ENCODE measurements around the gene IDH3G.
"Not testable (repeated sequence)": the region's sequence is repeated elsewhere in the genome, so short reads cannot be mapped to it uniquely, and the experiment has no call there.

GRCh38 chrX:153746991-153747390 lies 47.2 kb downstream of the IDH3G start:
- not testable (repeated sequence) for TF ChIP-seq CTCF (IDR thresholded peaks at IDR 0.05 in 4 of 5, conservative IDR thresholded peaks at IDR 0.05 in 1 of 5); POLR2A (IDR thresholded peaks at IDR 0.05)
